Measurements from ENCODE around the gene ALDH1A2.

ALDH1A2 gene

GRCh38 chr15:58103482-58103881 is 38.0 kb upstream of the ALDH1A2 start:
- no peak overlapping the region for H2BK5ac ChIP-seq (ENCODE audit: low read length)
- no peak overlapping the region for H3K23ac ChIP-seq (ENCODE audit: low read depth, low read length, poor library complexity)
- no peak overlapping the region for H3K27ac ChIP-seq (replicated peaks; ENCODE audit: low read length)

DNA sequence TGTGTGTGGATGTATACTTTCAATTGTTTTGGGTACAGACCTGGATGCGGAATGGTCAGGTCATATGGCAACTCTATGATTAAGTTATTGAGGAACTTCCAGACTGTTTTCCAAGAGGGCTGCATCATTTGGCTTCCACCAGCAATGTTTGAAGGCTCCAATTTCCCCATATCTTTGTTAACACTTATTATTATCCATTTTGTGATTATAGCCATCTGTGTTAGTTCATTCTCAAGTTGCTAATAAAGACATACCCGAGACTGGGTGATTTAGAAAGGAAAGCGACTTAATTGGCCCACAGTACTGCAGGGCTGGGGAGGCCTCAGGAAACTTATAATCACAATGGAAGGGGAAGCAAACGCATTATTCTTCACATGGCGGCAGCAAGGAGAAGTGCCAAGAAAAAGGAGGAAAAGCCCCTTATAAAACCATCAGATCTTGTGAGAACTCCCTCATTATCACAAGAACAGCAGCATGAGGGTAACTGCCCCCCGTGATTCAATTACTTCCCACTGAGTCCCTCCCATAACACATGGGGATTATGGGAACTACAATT is 31.1 kb upstream of the ALDH1A2 start:
- H3K18ac ChIP-seq (ENCODE audit: low read length), result no peak overlapping the region
- no CpG with 5 or more reads among the region's 6 CpGs for WGBS, 2 donors (ENCODE audit: extremely low coverage in 2 of 2, insufficient read length in 2 of 2, insufficient replicate concordance in 1 of 2)
- no peak overlapping the region for H4K91ac ChIP-seq (ENCODE audit: low read depth, low read length, poor library complexity)
- H2BK120ac ChIP-seq (ENCODE audit: low read depth, low read length), result no peak overlapping the region
- no peak overlapping the region for H2BK12ac ChIP-seq (ENCODE audit: low read length)
- no peak overlapping the region for H2AFZ ChIP-seq (ENCODE audit: low read length)
- no peak overlapping the region for H3K4ac ChIP-seq (ENCODE audit: low read length)
- no peaks in the 10 kb centered on the region for H3K79me1 ChIP-seq (ENCODE audit: low read depth, low read length)
- no peak overlapping the region for H3K9ac ChIP-seq (ENCODE audit: low read depth, low read length, poor library complexity)
- DNase-seq (ENCODE audit: low spot score), result no peak
- no peak overlapping the region for H2BK15ac ChIP-seq (ENCODE audit: low read length)
- H3K9me3 ChIP-seq (replicated peaks in 1 of 2; ENCODE audit: control insufficient read depth in 2 of 2, insufficient read depth in 1 of 2, low read depth in 1 of 2, low read length in 2 of 2), result no peaks in the 10 kb centered on the region
- no peak overlapping the region for H4K8ac ChIP-seq (ENCODE audit: low read depth, low read length)
- no peaks in the 10 kb centered on the region for H3K27me3 ChIP-seq (ENCODE audit: control insufficient read depth in 3 of 3, insufficient read depth in 3 of 3, low read depth in 1 of 3, low read length in 3 of 3)
- H3K14ac ChIP-seq (ENCODE audit: low read length), result no peak overlapping the region
- H3K23ac ChIP-seq (ENCODE audit: low read depth, low read length, poor library complexity), result no peak overlapping the region
- H2AK5ac ChIP-seq (ENCODE audit: low read depth, low read length), result no peak overlapping the region
- no peak overlapping the region for H3K4me3 ChIP-seq (ENCODE audit: low read length in 2 of 2)
- no peaks in the 10 kb centered on the region for H3K4me1 ChIP-seq (ENCODE audit: control insufficient read depth in 2 of 2, insufficient read depth in 1 of 2, low read depth in 1 of 2, low read length in 2 of 2)
- no peaks in the 10 kb centered on the region for H3K36me3 ChIP-seq (replicated peaks in 1 of 2; ENCODE audit: control insufficient read depth in 2 of 2, insufficient read depth in 2 of 2, low read length in 2 of 2)
- no peak overlapping the region for H2BK5ac ChIP-seq (ENCODE audit: low read length)
- no peak overlapping the region for H3K4me2 ChIP-seq (ENCODE audit: insufficient read depth, low read length, poor library complexity, severe bottlenecking)
- H3K27ac ChIP-seq (replicated peaks; ENCODE audit: low read length), result no peak overlapping the region

More at GRCh38 chr15:58103482-58103881, 38.0 kb upstream of the ALDH1A2 start:
- Histone ChIP-seq H3K4me2 (ENCODE audit: insufficient read depth, low read length, poor library complexity, severe bottlenecking) (no peak overlapping the region), H3K14ac (ENCODE audit: low read length) (no peak overlapping the region), H4K8ac (ENCODE audit: low read depth, low read length) (no peak overlapping the region), H2AFZ (ENCODE audit: low read length) (no peak overlapping the region), H3K4ac (ENCODE audit: low read length) (no peak overlapping the region), H3K27me3 (ENCODE audit: control insufficient read depth in 3 of 3, insufficient read depth in 3 of 3, low read depth in 1 of 3, low read length in 3 of 3) (no peaks in the 10 kb centered on the region), H3K4me3 (ENCODE audit: low read length in 2 of 2) (no peak overlapping the region), H3K4me1 (ENCODE audit: control insufficient read depth in 2 of 2, insufficient read depth in 1 of 2, low read depth in 1 of 2, low read length in 2 of 2) (no peaks in the 10 kb centered on the region), H2BK15ac (ENCODE audit: low read length) (no peak overlapping the region), H2AK5ac (ENCODE audit: low read depth, low read length) (no peak overlapping the region), H4K91ac (ENCODE audit: low read depth, low read length, poor library complexity) (no peak overlapping the region), H3K9ac (ENCODE audit: low read depth, low read length, poor library complexity) (no peak overlapping the region), H3K18ac (ENCODE audit: low read length) (no peak overlapping the region), H3K9me3 (replicated peaks in 1 of 2; ENCODE audit: control insufficient read depth in 2 of 2, insufficient read depth in 1 of 2, low read depth in 1 of 2, low read length in 2 of 2) (no peaks in the 10 kb centered on the region), H2BK120ac (ENCODE audit: low read depth, low read length) (no peak overlapping the region), H3K79me1 (ENCODE audit: low read depth, low read length) (no peaks in the 10 kb centered on the region), H3K36me3 (replicated peaks in 1 of 2; ENCODE audit: control insufficient read depth in 2 of 2, insufficient read depth in 2 of 2, low read length in 2 of 2) (no peaks in the 10 kb centered on the region), H2BK12ac (ENCODE audit: low read length) (no peak overlapping the region)
- DNase-seq (ENCODE audit: low spot score), result no peak

DNA sequence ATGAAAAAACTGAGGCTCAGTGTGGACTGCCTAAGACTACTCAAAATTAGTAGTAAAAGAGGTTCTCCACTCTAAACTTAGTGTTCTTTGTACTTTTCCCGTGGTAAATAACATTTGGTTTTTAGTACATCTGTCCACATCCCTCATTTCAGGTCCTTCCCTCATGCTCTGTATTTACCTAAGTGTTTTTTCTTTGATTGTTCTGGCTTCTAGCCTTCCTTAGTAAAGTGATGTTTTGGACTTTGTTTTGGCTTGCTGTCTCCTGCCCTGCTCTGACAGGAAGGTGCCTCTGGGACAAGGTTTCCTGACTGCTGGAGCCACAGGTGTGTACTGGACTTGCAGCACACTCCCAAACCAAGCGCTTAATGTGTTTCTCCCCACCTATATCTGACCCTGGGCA is 29.9 kb upstream of the ALDH1A2 start:
- WGBS, 2 donors (ENCODE audit: extremely low coverage in 2 of 2, insufficient read length in 2 of 2, insufficient replicate concordance in 1 of 2), result no CpG with 5 or more reads among the region's 2 CpGs

GRCh38 chr15:58087871-58088270 is 22.4 kb upstream of the ALDH1A2 start:
- Histone ChIP-seq H2AFZ (ENCODE audit: low read length) (no peak overlapping the region), H3K9ac (ENCODE audit: low read depth, low read length, poor library complexity) (no peak overlapping the region), H2BK15ac (ENCODE audit: low read length) (no peak overlapping the region), H2BK12ac (ENCODE audit: low read length) (no peak overlapping the region), H3K14ac (ENCODE audit: low read length) (no peak overlapping the region), H2AK5ac (ENCODE audit: low read depth, low read length) (no peak overlapping the region), H2BK5ac (ENCODE audit: low read length) (no peak overlapping the region), H4K91ac (ENCODE audit: low read depth, low read length, poor library complexity) (no peak overlapping the region), H3K9me3 (replicated peaks in 1 of 2; ENCODE audit: control insufficient read depth in 2 of 2, insufficient read depth in 1 of 2, low read depth in 1 of 2, low read length in 2 of 2) (no peaks in the 10 kb centered on the region), H3K4me1 (ENCODE audit: control insufficient read depth in 2 of 2, insufficient read depth in 1 of 2, low read depth in 1 of 2, low read length in 2 of 2) (no peaks in the 10 kb centered on the region), H3K4me2 (ENCODE audit: insufficient read depth, low read length, poor library complexity, severe bottlenecking) (no peak overlapping the region), H3K36me3 (replicated peaks in 1 of 2; ENCODE audit: control insufficient read depth in 2 of 2, insufficient read depth in 2 of 2, low read length in 2 of 2) (no peaks in the 10 kb centered on the region), H3K4me3 (ENCODE audit: low read length in 2 of 2) (no peak overlapping the region), H2BK120ac (ENCODE audit: low read depth, low read length) (no peak overlapping the region), H4K8ac (ENCODE audit: low read depth, low read length) (no peak overlapping the region), H3K23ac (ENCODE audit: low read depth, low read length, poor library complexity) (no peak overlapping the region), H3K27ac (replicated peaks; ENCODE audit: low read length) (no peak overlapping the region), H3K79me1 (ENCODE audit: low read depth, low read length) (no peaks in the 10 kb centered on the region), H3K4ac (ENCODE audit: low read length) (no peak overlapping the region), H3K27me3 (ENCODE audit: control insufficient read depth in 3 of 3, insufficient read depth in 3 of 3, low read depth in 1 of 3, low read length in 3 of 3) (no peaks in the 10 kb centered on the region), H3K18ac (ENCODE audit: low read length) (no peak overlapping the region)
- WGBS, 2 donors (ENCODE audit: extremely low coverage in 2 of 2, insufficient read length in 2 of 2, insufficient replicate concordance in 1 of 2), result no CpG with 5 or more reads among the region's 2 CpGs
- no peak for DNase-seq (ENCODE audit: low spot score)

More for the DNA sequence above, 29.9 kb upstream of the ALDH1A2 start:
- no peak overlapping the region for H3K23ac ChIP-seq (ENCODE audit: low read depth, low read length, poor library complexity)
- H2BK5ac ChIP-seq (ENCODE audit: low read length), result no peak overlapping the region
- H3K4me2 ChIP-seq (ENCODE audit: insufficient read depth, low read length, poor library complexity, severe bottlenecking), result no peak overlapping the region
- no peak overlapping the region for H2BK15ac ChIP-seq (ENCODE audit: low read length)
- H3K4ac ChIP-seq (ENCODE audit: low read length), result no peak overlapping the region
- no peak overlapping the region for H3K9ac ChIP-seq (ENCODE audit: low read depth, low read length, poor library complexity)
- no peak overlapping the region for H3K27ac ChIP-seq (replicated peaks; ENCODE audit: low read length)
- H3K18ac ChIP-seq (ENCODE audit: low read length), result no peak overlapping the region
- DNase-seq (ENCODE audit: low spot score), result no peak
- no peaks in the 10 kb centered on the region for H3K27me3 ChIP-seq (ENCODE audit: control insufficient read depth in 3 of 3, insufficient read depth in 3 of 3, low read depth in 1 of 3, low read length in 3 of 3)
- H2AFZ ChIP-seq (ENCODE audit: low read length), result no peak overlapping the region
- H3K9me3 ChIP-seq (replicated peaks in 1 of 2; ENCODE audit: control insufficient read depth in 2 of 2, insufficient read depth in 1 of 2, low read depth in 1 of 2, low read length in 2 of 2), result no peaks in the 10 kb centered on the region
- H2AK5ac ChIP-seq (ENCODE audit: low read depth, low read length), result no peak overlapping the region
- no peak overlapping the region for H4K91ac ChIP-seq (ENCODE audit: low read depth, low read length, poor library complexity)
- H3K4me3 ChIP-seq (ENCODE audit: low read length in 2 of 2), result no peak overlapping the region
- H3K36me3 ChIP-seq (replicated peaks in 1 of 2; ENCODE audit: control insufficient read depth in 2 of 2, insufficient read depth in 2 of 2, low read length in 2 of 2), result no peaks in the 10 kb centered on the region
- no peak overlapping the region for H2BK120ac ChIP-seq (ENCODE audit: low read depth, low read length)
- H3K14ac ChIP-seq (ENCODE audit: low read length), result no peak overlapping the region
- H4K8ac ChIP-seq (ENCODE audit: low read depth, low read length), result no peak overlapping the region
- H2BK12ac ChIP-seq (ENCODE audit: low read length), result no peak overlapping the region
- no peaks in the 10 kb centered on the region for H3K79me1 ChIP-seq (ENCODE audit: low read depth, low read length)
- no peaks in the 10 kb centered on the region for H3K4me1 ChIP-seq (ENCODE audit: control insufficient read depth in 2 of 2, insufficient read depth in 1 of 2, low read depth in 1 of 2, low read length in 2 of 2)

All from neuronal stem cell (in vitro differentiated cells).